ENCODE measurements around the gene KIF3C. TPM values are rescaled to one million over a fixed set of nuclear protein-coding genes. Genes with fewer than 3 reads are reported as not detected.
"Not testable (repeated sequence)": the region's sequence is repeated elsewhere in the genome, so short reads cannot be mapped to it uniquely, and the experiment has no call there.

KIF3C gene
- total and polyA plus RNA-seq, 4 donors = 26.2 to 133 (median 94.0) TPM

DNA sequence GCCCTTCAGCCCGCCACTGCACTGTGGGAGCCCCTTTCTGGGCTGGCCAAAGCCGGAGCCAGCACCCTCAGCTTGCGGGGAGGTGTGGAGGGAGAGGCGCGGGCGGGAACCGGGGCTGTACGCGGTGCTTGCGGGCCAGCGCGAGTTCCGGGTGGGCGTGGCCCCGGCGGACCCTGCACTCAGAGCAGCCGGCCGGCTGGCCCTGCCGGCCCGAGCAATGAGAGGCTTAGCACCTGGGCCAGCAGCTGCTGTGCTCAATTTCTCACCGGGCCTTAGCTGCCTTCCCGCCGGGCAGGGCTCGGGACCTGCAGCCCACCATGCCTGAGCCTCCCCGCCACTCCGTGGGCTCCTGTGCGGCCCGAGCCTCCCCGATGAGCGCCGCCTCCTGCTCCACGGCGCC is 66.9 kb downstream of the KIF3C start:
- DNase-seq (ENCODE audit: low read depth in 4 of 6, low spot score in 6 of 6); H3K4me1 ChIP-seq (ENCODE audit: control insufficient read depth, insufficient read depth, low read length): not testable (repeated sequence)
- 97% methylated on average over 23 of the region's 33 CpGs for WGBS (ENCODE audit: insufficient coverage)

DNA sequence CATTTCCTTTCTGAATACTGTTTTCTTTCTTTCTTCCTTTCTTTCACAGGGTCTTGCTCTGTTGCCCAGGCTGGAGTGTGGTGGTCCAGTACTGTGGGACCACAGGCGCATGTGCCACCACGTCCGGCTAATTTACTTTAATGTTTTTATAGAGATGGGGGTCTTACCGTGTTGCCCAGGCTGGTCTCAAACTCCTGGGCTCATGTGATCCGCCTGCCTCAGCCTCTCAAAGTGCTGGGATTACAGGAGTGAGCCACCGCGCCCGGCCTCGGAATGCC is 68.7 kb downstream of the KIF3C start:
- not testable (repeated sequence) for H3K9me3 ChIP-seq (ENCODE audit: control insufficient read depth, insufficient read depth, low read length); H3K4me1 ChIP-seq (ENCODE audit: control insufficient read depth, insufficient read depth, low read length); DNase-seq (ENCODE audit: low read depth in 4 of 6, low spot score in 6 of 6); H3K36me3 ChIP-seq (ENCODE audit: control insufficient read depth, insufficient read depth, low read length); H3K27ac ChIP-seq (ENCODE audit: low read depth, low read length); H3K4me3 ChIP-seq (ENCODE audit: low read depth, low read length); H3K27me3 ChIP-seq (ENCODE audit: control insufficient read depth, insufficient read depth, low read length)
- no CpG with 5 or more reads among the region's 9 CpGs for WGBS (ENCODE audit: insufficient coverage)

More for the DNA sequence above, 66.9 kb downstream of the KIF3C start:
- not testable (repeated sequence) for H3K36me3 ChIP-seq (ENCODE audit: control insufficient read depth, insufficient read depth, low read length); H3K27me3 ChIP-seq (ENCODE audit: control insufficient read depth, insufficient read depth, low read length); H3K9me3 ChIP-seq (ENCODE audit: control insufficient read depth, insufficient read depth, low read length); H3K27ac ChIP-seq (ENCODE audit: low read depth, low read length); H3K4me3 ChIP-seq (ENCODE audit: low read depth, low read length)

DNA sequence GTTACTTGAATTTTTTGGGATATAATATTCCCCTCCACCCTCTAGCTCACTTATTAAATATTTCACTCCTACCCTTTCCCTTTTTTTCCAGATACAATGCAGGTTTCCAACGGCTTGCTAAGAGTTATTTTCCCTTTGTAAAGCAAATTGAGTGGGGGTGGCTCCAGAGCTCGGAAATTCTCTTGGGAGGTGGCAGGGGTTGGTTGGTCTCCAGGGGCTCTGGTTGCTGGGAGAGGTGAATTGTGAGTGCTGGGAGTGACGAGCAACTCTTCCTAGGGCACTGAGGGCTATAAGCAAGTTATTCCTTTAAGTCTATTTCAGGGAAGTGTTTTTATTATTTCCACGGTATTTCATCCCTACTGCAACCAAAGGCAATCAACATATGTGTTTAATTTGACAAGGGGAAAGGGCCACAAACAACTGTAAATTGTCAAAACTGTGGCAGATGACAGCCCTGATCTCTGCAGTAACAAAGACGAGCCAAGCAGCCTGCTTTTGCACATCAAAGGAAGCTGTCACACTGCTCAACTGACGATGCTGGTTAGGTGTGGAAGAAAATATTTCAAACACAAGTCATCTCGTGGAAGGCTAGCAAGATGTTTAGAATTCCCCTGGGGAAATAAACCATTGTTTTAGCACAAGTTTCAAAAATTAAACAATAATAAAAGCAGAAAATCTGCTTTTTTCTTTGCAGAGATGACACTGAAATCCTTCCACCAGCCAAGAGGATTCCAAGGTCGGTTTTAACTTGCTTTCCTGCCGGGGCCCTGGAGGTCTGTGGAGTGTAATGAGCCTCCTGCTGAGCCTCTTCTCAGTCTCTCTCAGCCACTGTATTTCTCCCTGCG is 69.2 kb downstream of the KIF3C start:
- peak in 2 of 6 donors; percentile 30 to 60 for DNase-seq (ENCODE audit: low read depth in 4 of 6, low spot score in 6 of 6)
- H3K4me1 ChIP-seq (ENCODE audit: control insufficient read depth, insufficient read depth, low read length) = peaks cover 4% of the 10 kb centered on the region
- no peaks in the 10 kb centered on the region for H3K9me3 ChIP-seq (ENCODE audit: control insufficient read depth, insufficient read depth, low read length)
- no peaks in the 10 kb centered on the region for H3K36me3 ChIP-seq (ENCODE audit: control insufficient read depth, insufficient read depth, low read length)
- no peak overlapping the region for H3K4me3 ChIP-seq (ENCODE audit: low read depth, low read length)
- H3K27me3 ChIP-seq (ENCODE audit: control insufficient read depth, insufficient read depth, low read length) = no peaks in the 10 kb centered on the region
- H3K27ac ChIP-seq (ENCODE audit: low read depth, low read length) = no peak overlapping the region
- WGBS (ENCODE audit: insufficient coverage) = 10% methylated on average over 4 of the region's 10 CpGs

DNA sequence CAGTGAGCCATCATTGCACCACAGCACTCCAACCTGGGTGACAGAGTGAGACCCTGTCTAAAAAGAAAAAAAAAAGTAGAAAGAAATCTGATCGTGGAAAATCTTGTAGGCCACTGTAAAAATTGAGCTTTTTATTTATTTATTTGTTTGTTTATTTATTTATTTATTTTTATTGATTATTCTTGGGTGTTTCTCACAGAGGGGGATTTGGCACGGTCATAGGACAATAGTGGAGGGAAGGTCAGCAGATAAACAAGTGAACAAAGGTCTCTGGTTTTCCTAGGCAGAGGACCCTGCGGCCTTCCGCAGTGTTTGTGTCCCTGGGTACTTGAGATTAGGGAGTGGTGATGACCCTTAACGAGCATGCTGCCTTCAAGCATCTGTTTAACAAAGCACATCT is 72.7 kb downstream of the KIF3C start:
- H3K27ac ChIP-seq (ENCODE audit: low read depth, low read length); H3K4me3 ChIP-seq (ENCODE audit: low read depth, low read length); H3K36me3 ChIP-seq (ENCODE audit: control insufficient read depth, insufficient read depth, low read length); H3K4me1 ChIP-seq (ENCODE audit: control insufficient read depth, insufficient read depth, low read length); H3K27me3 ChIP-seq (ENCODE audit: control insufficient read depth, insufficient read depth, low read length); H3K9me3 ChIP-seq (ENCODE audit: control insufficient read depth, insufficient read depth, low read length); DNase-seq (ENCODE audit: low read depth in 4 of 6, low spot score in 6 of 6): not testable (repeated sequence)
- no CpG with 5 or more reads among the region's 5 CpGs for WGBS (ENCODE audit: insufficient coverage)

DNA sequence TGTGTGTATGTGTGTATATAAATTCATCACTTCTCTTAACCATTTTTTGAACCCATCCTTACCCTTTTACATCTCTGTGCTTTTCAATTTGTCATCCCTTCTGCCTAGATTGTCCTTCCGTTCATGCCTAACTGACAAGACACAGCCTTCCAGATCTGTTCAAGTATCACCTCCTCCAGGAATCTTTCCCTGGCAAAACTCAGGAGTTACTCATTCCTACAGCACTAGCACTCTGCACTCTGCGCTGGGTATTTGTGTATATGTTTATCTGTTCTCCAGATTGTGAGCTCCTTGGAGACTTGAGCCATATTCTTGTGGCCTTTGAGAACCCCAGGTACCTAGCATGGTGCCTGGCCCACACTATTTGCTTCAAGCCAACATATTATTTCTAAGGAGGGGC is 77.2 kb downstream of the KIF3C start:
- no peak for DNase-seq (ENCODE audit: low read depth in 4 of 6, low spot score in 6 of 6)
- no peak overlapping the region for H3K4me3 ChIP-seq (ENCODE audit: low read depth, low read length)
- H3K36me3 ChIP-seq (ENCODE audit: control insufficient read depth, insufficient read depth, low read length) = no peaks in the 10 kb centered on the region
- 60% methylated on average over 1 of the region's 2 CpGs for WGBS (ENCODE audit: insufficient coverage)
- H3K4me1 ChIP-seq (ENCODE audit: control insufficient read depth, insufficient read depth, low read length) = no peaks in the 10 kb centered on the region
- H3K9me3 ChIP-seq (ENCODE audit: control insufficient read depth, insufficient read depth, low read length) = no peaks in the 10 kb centered on the region
- no peaks in the 10 kb centered on the region for H3K27me3 ChIP-seq (ENCODE audit: control insufficient read depth, insufficient read depth, low read length)
- no peak overlapping the region for H3K27ac ChIP-seq (ENCODE audit: low read depth, low read length)

DNA sequence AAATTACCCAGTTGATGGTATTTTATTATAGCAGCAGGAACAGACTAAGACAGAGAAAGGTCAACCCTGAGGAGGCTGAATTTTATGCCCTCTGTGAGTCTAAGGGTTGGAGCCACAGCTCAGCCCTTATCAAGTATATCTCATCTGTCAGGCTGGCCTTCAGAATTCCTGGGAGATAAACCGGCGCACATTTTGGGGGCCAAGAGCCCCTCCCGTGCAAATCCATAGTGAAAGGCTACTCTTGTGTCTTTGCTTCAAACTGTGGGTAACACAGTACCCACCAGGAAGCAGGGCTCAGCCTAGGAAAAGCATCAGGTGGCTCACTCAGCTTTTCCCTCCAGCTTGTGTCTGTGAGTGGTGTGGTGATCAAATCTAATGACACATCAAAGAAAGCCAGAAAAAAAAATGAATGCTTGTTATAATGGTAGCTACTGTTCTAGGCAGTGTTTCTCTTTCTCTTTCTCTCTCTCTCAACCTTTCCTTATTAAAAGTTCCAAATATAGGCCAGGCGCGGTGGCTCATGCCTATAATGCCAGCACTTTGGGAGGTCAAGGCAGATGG is 79.0 kb downstream of the KIF3C start:
- no peaks in the 10 kb centered on the region for H3K9me3 ChIP-seq (ENCODE audit: control insufficient read depth, insufficient read depth, low read length)
- no peaks in the 10 kb centered on the region for H3K36me3 ChIP-seq (ENCODE audit: control insufficient read depth, insufficient read depth, low read length)
- H3K4me1 ChIP-seq (ENCODE audit: control insufficient read depth, insufficient read depth, low read length) = no peaks in the 10 kb centered on the region
- DNase-seq (ENCODE audit: low read depth in 4 of 6, low spot score in 6 of 6) = no peak
- no peak overlapping the region for H3K4me3 ChIP-seq (ENCODE audit: low read depth, low read length)
- no peak overlapping the region for H3K27ac ChIP-seq (ENCODE audit: low read depth, low read length)
- H3K27me3 ChIP-seq (ENCODE audit: control insufficient read depth, insufficient read depth, low read length) = no peaks in the 10 kb centered on the region
- WGBS (ENCODE audit: insufficient coverage) = 83% methylated on average over 5 of the region's 5 CpGs

DNA sequence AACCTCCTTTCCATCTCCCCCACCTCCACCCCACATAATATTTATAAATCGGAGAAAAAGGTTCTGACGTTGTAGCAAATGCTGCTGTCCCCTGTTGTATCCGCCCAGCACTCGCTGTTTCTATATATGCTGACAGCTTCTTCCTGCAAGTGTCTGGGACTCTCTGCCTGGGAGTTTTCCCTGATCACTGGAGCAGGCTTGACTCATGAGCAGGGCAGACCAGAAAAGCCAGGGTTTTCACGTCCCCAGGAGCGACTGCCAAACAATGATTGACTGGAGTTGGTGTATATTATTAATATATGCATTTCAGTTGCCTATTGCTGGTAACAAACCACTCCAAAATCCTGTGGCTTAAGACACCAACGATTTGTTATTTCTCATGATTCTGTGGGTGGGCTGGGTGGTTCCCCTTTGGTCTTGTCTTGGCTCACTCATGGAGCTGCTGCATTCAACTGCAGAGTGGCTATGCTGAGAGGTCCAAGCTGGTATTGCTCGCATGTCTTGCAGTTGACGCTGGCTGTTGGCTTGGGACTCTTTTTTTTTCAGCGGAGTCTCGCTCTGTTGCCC is 82.8 kb downstream of the KIF3C start:
- 83% methylated on average over 9 of the region's 11 CpGs for WGBS (ENCODE audit: insufficient coverage)
- peaks cover 8% of the 10 kb centered on the region for H3K4me1 ChIP-seq (ENCODE audit: control insufficient read depth, insufficient read depth, low read length)
- no peaks in the 10 kb centered on the region for H3K9me3 ChIP-seq (ENCODE audit: control insufficient read depth, insufficient read depth, low read length)
- DNase-seq (ENCODE audit: low read depth in 4 of 6, low spot score in 6 of 6) = no peak
- no peak overlapping the region for H3K27ac ChIP-seq (ENCODE audit: low read depth, low read length)
- no peaks in the 10 kb centered on the region for H3K27me3 ChIP-seq (ENCODE audit: control insufficient read depth, insufficient read depth, low read length)
- H3K36me3 ChIP-seq (ENCODE audit: control insufficient read depth, insufficient read depth, low read length) = no peaks in the 10 kb centered on the region
- H3K4me3 ChIP-seq (ENCODE audit: low read depth, low read length) = no peak overlapping the region

DNA sequence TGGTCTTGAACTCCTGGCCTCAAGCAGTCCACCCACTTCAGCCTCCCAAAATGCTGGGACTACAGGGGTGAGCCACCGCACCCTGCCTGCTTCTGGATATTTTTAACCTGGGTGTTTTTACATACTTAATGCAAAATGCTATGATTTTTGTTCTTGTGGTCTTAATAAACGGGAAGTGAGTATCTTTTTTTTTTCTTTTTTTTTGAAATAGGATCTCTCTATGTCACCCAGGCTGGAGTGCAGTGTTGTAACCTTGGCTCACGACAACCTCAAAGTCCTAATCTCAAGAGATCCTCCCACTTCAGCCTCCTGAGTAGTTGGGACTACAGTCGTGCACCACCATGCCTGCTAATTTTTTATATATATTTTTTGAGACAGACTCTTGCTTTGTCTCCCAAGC is 84.8 kb downstream of the KIF3C start:
- Histone ChIP-seq H3K27me3 (ENCODE audit: control insufficient read depth, insufficient read depth, low read length) (no peaks in the 10 kb centered on the region), H3K36me3 (ENCODE audit: control insufficient read depth, insufficient read depth, low read length) (no peaks in the 10 kb centered on the region), H3K27ac (ENCODE audit: low read depth, low read length) (no peak overlapping the region), H3K4me1 (ENCODE audit: control insufficient read depth, insufficient read depth, low read length) (peaks cover 13% of the 10 kb centered on the region), H3K9me3 (ENCODE audit: control insufficient read depth, insufficient read depth, low read length) (no peaks in the 10 kb centered on the region), H3K4me3 (ENCODE audit: low read depth, low read length) (no peak overlapping the region)
- no peak for DNase-seq (ENCODE audit: low read depth in 4 of 6, low spot score in 6 of 6)
- no CpG with 5 or more reads among the region's 4 CpGs for WGBS (ENCODE audit: insufficient coverage)

DNA sequence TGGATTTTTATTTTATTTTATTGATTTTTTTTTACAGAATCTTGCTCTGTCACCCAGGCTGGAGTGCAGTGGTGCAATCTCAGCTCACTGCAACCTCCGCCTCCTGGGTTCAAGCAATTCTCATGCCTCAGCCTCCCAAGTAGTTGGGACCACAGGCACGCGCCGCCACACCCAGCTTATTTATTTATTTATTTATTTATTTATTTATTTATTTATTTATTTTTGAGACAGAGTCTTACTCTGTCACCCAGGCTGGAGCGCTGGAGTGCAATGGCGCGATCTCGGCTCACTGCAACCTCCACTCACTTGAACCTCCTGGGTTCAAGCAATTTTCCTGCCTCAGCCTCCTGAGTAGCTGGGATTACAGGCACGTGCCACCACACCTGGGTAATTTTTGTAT is 86.0 kb downstream of the KIF3C start:
- peaks cover 13% of the 10 kb centered on the region for H3K4me1 ChIP-seq (ENCODE audit: control insufficient read depth, insufficient read depth, low read length)
- not testable (repeated sequence) for H3K9me3 ChIP-seq (ENCODE audit: control insufficient read depth, insufficient read depth, low read length); H3K4me3 ChIP-seq (ENCODE audit: low read depth, low read length); H3K27me3 ChIP-seq (ENCODE audit: control insufficient read depth, insufficient read depth, low read length); H3K36me3 ChIP-seq (ENCODE audit: control insufficient read depth, insufficient read depth, low read length); DNase-seq (ENCODE audit: low read depth in 4 of 6, low spot score in 6 of 6); H3K27ac ChIP-seq (ENCODE audit: low read depth, low read length)
- WGBS (ENCODE audit: insufficient coverage) = 100% methylated on average over 1 of the region's 9 CpGs

DNA sequence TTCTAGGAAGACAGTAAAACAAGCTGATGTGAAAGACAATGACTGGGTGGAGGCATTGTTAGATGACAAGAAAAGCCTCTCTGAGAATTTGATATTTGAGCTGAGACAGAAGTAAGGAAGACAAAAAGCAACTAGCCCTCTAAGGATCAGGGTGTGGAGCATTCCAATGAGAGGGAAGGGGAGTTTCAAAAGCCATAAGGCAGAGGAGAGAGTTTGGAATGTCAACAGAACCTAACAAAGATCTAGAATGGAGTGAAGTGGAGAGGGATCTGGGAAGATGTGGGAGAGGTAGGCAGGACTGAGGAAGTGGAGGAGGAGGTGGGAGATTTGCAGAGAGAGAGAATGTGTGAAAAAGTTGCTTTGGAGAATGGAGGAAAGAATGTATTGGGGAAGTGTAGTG is 86.7 kb downstream of the KIF3C start:
- Histone ChIP-seq H3K36me3 (ENCODE audit: control insufficient read depth, insufficient read depth, low read length) (no peaks in the 10 kb centered on the region), H3K4me3 (ENCODE audit: low read depth, low read length) (no peak overlapping the region), H3K27me3 (ENCODE audit: control insufficient read depth, insufficient read depth, low read length) (no peaks in the 10 kb centered on the region), H3K27ac (ENCODE audit: low read depth, low read length) (peak overlapping the region; percentile 54), H3K4me1 (ENCODE audit: control insufficient read depth, insufficient read depth, low read length) (peaks cover 13% of the 10 kb centered on the region), H3K9me3 (ENCODE audit: control insufficient read depth, insufficient read depth, low read length) (no peaks in the 10 kb centered on the region)
- peak in 1 of 6 donors; percentile 34 for DNase-seq (ENCODE audit: low read depth in 4 of 6, low spot score in 6 of 6)

Measured in spinal cord (tissue), 10 donors.